ENCODE data around the gene ZNF692.

ZNF692 gene

GRCh38 chr1:248825136-248825535 is 33.7 kb downstream of the ZNF692 start:
- no peak for DNase-seq (ENCODE audit: low spot score)

- DNase-seq (ENCODE audit: low spot score): no peak
Observed at GRCh38 chr1:248824701-248825100, 34.2 kb downstream of the ZNF692 start.

- no peak for DNase-seq (ENCODE audit: low spot score)
Observed at GRCh38 chr1:248824301-248824700, 34.6 kb downstream of the ZNF692 start.

GRCh38 chr1:248823517-248824001 is 35.3 kb downstream of the ZNF692 start:
- peak; percentile 71 for DNase-seq (ENCODE audit: low spot score)

GRCh38 chr1:248822148-248823032 is 36.5 kb downstream of the ZNF692 start:
- DNase-seq (ENCODE audit: low spot score): no peak

- no peak for DNase-seq (ENCODE audit: low spot score)
Observed at GRCh38 chr1:248821641-248822040, 37.2 kb downstream of the ZNF692 start.

GRCh38 chr1:248821101-248821500 is 37.8 kb downstream of the ZNF692 start:
- peak; percentile 94 for DNase-seq (ENCODE audit: low spot score)

- DNase-seq (ENCODE audit: low spot score): no peak
Observed at GRCh38 chr1:248820041-248820585, 38.8 kb downstream of the ZNF692 start.

GRCh38 chr1:248818505-248819374 is 40.1 kb downstream of the ZNF692 start:
- no peak for DNase-seq (ENCODE audit: low spot score)

- no peak for DNase-seq (ENCODE audit: low spot score)
Observed at GRCh38 chr1:248817065-248817464, 41.8 kb downstream of the ZNF692 start.

GRCh38 chr1:248816042-248816851 is 42.6 kb downstream of the ZNF692 start:
- DNase-seq (ENCODE audit: low spot score): no peak

GRCh38 chr1:248815407-248816034 is 43.4 kb downstream of the ZNF692 start:
- no peak for DNase-seq (ENCODE audit: low spot score)

GRCh38 chr1:248814351-248814750 is 44.5 kb downstream of the ZNF692 start:
- no peak for DNase-seq (ENCODE audit: low spot score)

- DNase-seq (ENCODE audit: low spot score): no peak
Observed at GRCh38 chr1:248813546-248813945, 45.3 kb downstream of the ZNF692 start.

GRCh38 chr1:248812736-248813425 is 46.0 kb downstream of the ZNF692 start:
- no peak for DNase-seq (ENCODE audit: low spot score)

- DNase-seq (ENCODE audit: low spot score): no peak
Observed at GRCh38 chr1:248811514-248812490, 47.1 kb downstream of the ZNF692 start.

- DNase-seq (ENCODE audit: low spot score): peak; percentile 50
Observed at GRCh38 chr1:248810727-248811513, 48.0 kb downstream of the ZNF692 start.

GRCh38 chr1:248810000-248810726 is 48.7 kb downstream of the ZNF692 start:
- no peak for DNase-seq (ENCODE audit: low spot score)

Data from hepatic stellate cell (primary cell).